RWPE1 (cell line): Measurements from ENCODE around the gene ATP2B3.
A peak's percentile ranks its signal among the peaks of the same experiment; 100 is the strongest.
"Not testable (repeated sequence)": the region's sequence is repeated elsewhere in the genome, so short reads cannot be mapped to it uniquely, and the experiment has no call there.

Experiments used
- CTCF ChIA-PET: fragments of 350-600 bp; sonication (Branson Sonifier 250); formaldehyde crosslinking; extraction: SDS; loops from one replicate; lab custom pipeline; 2021; lab: Yijun Ruan, JAX
- POLR2A ChIA-PET: fragments of 400-600 bp; formaldehyde crosslinking; extraction: SDS; loops from one replicate; lab custom pipeline; 2020; ENCODE audit warnings: antibody characterized with exemption; ENCODE audit not compliant: low non-redundant PET; lab: Yijun Ruan, JAX
- DNase-seq: peaks from one replicate; pipeline ENCODE4 v3.0.0; 2012; ENCODE audit warnings: low spot score
- H3K27ac ChIP-seq: fragments of 450-650 bp; 2 replicates; pipeline ENCODE4 v1.5.1; 2017
- TF ChIP-seq, protein P1 (sequence below): fragments of 450-650 bp; conservative IDR thresholded peaks from 2 replicates; pipeline ENCODE4 v1.5.1; 2017; ENCODE audit warnings: low read depth, mild to moderate bottlenecking

Gene ATP2B3

DNA sequence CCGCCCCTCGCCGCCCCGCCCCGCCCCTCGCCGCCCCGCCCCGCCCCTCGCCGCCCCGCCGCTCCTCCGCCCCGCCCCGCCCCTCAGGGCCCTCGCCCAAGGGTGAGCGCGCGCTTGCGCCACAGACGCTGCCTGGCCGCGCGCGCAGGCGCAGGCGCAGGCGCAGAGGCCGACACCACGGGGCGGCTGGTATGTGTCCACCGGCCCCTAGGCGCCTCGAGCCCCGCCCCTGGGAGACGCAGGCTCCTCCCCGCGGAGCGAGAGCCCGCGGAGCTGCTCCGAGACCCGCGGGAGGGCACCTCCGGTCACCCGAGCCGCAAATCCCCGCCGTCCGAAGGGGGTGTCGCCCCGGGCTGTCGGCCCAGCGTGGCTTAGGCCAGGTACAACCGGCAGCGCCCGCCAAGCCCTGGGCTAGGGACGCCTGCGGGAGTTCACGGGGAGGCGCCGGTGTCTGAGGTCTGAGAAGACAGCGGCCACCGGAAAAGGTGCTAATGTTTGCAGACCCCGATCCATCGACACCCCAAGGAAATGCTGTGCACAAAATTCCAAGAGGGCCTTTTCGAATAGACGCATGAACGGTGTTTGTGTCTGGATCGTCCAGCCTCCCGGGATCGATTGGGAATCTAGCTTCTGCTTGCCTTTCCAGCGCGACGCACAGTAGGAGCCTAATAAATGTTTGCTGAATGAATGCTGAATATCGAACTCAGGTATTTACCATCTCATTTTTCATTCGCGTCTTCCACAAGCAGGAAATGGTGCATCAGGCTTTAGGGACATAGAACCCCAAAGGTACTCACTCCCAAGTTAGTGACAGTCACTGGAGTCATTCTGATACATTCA, 82.0 kb downstream of the ATP2B3 start:
- TF ChIP-seq, protein P1, sequence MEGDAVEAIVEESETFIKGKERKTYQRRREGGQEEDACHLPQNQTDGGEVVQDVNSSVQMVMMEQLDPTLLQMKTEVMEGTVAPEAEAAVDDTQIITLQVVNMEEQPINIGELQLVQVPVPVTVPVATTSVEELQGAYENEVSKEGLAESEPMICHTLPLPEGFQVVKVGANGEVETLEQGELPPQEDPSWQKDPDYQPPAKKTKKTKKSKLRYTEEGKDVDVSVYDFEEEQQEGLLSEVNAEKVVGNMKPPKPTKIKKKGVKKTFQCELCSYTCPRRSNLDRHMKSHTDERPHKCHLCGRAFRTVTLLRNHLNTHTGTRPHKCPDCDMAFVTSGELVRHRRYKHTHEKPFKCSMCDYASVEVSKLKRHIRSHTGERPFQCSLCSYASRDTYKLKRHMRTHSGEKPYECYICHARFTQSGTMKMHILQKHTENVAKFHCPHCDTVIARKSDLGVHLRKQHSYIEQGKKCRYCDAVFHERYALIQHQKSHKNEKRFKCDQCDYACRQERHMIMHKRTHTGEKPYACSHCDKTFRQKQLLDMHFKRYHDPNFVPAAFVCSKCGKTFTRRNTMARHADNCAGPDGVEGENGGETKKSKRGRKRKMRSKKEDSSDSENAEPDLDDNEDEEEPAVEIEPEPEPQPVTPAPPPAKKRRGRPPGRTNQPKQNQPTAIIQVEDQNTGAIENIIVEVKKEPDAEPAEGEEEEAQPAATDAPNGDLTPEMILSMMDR, result no peak
- H3K27ac ChIP-seq, result peak overlapping the region; percentile 76
- ChIA-PET CTCF (interaction anchor here (1.0 to 1.3 kb wide), 2 partner anchors 10 to 68 kb away, joined by 3 to 4 read pairs; no protein-coding TSS in a partner anchor), POLR2A (interaction anchor here (0.6 kb wide), 1 partner anchor 85 kb away, joined by 4 read pairs; no protein-coding TSS in a partner anchor)
- peak; percentile 82 for DNase-seq

- DNase-seq, result no peak
- POLR2A ChIA-PET, result interaction anchor here (0.6 kb wide), 1 partner anchor 85 kb away, joined by 4 read pairs; no protein-coding TSS in a partner anchor
- H3K27ac ChIP-seq, result peak overlapping the region; percentile 76
- TF ChIP-seq, protein P1, result no peak
- CTCF ChIA-PET, result interaction anchor here (1.0 to 1.3 kb wide), 2 partner anchors 10 to 68 kb away, joined by 3 to 4 read pairs; no protein-coding TSS in a partner anchor
Measured at GRCh38 chrX:153600032-153600373, 82.6 kb downstream of the ATP2B3 start.

- TF ChIP-seq, protein P1, result no peak
- no peak for DNase-seq
- ChIA-PET CTCF (interaction anchor here (0.6 kb wide), 1 partner anchor 63 kb away, joined by 3 read pairs; no protein-coding TSS in a partner anchor), POLR2A (no interaction called here)
- H3K27ac ChIP-seq, result no peak overlapping the region; the same call in 1 of the 2 replicates
Measured at GRCh38 chrX:153600921-153601320, 83.5 kb downstream of the ATP2B3 start.

- CTCF ChIA-PET, result no interaction called here
- no peak for DNase-seq
- TF ChIP-seq, protein P1, result no peak
- H3K27ac ChIP-seq, result no peak overlapping the region
- POLR2A ChIA-PET, result no interaction called here
Measured at GRCh38 chrX:153601511-153602110, 84.2 kb downstream of the ATP2B3 start.

DNA sequence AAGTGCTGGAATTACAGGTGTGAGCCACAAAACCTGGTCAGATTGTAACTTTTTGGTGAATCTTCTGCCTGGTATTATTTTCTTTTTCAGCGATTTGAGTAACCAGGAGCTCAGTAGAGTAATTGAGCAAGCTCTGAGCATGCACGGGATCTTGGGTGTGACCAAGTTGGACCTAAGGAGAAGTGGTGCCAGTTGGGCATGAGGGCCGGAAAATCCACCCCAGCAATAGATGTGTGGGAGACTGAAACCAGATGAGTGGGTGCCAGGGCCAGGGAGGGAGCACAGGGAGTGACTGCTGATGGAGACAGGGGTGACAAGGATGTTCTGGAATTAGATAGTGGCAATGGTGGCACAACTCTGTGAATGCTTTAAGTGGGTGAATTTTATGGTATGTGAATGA, 85.2 kb downstream of the ATP2B3 start:
- POLR2A ChIA-PET, result no interaction called here
- TF ChIP-seq, protein P1, result no peak
- CTCF ChIA-PET, result no interaction called here
- no peak for DNase-seq
- no peak overlapping the region for H3K27ac ChIP-seq

GRCh38 chrX:153603131-153603656, 85.8 kb downstream of the ATP2B3 start:
- TF ChIP-seq, protein P1, result no peak
- no peak for DNase-seq
- no peak overlapping the region for H3K27ac ChIP-seq
- CTCF ChIA-PET, result no interaction called here
- POLR2A ChIA-PET, result no interaction called here

- POLR2A ChIA-PET, CTCF ChIA-PET, H3K27ac ChIP-seq, DNase-seq: not testable (repeated sequence)
Measured at GRCh38 chrX:153604666-153605380, 87.4 kb downstream of the ATP2B3 start.
